ENCODE measurements around the gene PTAFR.

PTAFR gene

GRCh38 chr1:28190337-28190979 lies 14.0 kb upstream of the PTAFR start:
- Mint-ChIP-seq H3K4me3 (no peak overlapping the region), H3K27ac (no peak overlapping the region), H3K9me3 (ENCODE audit: low read depth) (no peaks in the 10 kb centered on the region), H3K27me3 (no peaks in the 10 kb centered on the region), H3K36me3 (peaks cover 10% of the 10 kb centered on the region), H3K4me1 (ENCODE audit: low read depth) (no peaks in the 10 kb centered on the region)

GRCh38 chr1:28185071-28185470 lies 8.6 kb upstream of the PTAFR start:
- Mint-ChIP-seq H3K27me3 (peaks cover 2% of the 10 kb centered on the region), H3K36me3 (peaks cover 7% of the 10 kb centered on the region), H3K4me3 (no peak overlapping the region), H3K9me3 (ENCODE audit: low read depth) (no peaks in the 10 kb centered on the region), H3K4me1 (ENCODE audit: low read depth) (peaks cover 9% of the 10 kb centered on the region), H3K27ac (no peak overlapping the region)

- H3K4me1 Mint-ChIP-seq (ENCODE audit: low read depth): peaks cover 9% of the 10 kb centered on the region
- no peak overlapping the region for H3K27ac Mint-ChIP-seq
Measured at GRCh38 chr1:28180306-28181305, 4.1 kb upstream of the PTAFR start.

GRCh38 chr1:28178690-28179485 lies 2.4 kb upstream of the PTAFR start:
- Mint-ChIP-seq H3K9me3 (ENCODE audit: low read depth) (no peaks in the 10 kb centered on the region), H3K27me3 (peaks cover 11% of the 10 kb centered on the region), H3K4me1 (ENCODE audit: low read depth) (peaks cover 11% of the 10 kb centered on the region), H3K36me3 (no peaks in the 10 kb centered on the region), H3K27ac (no peak overlapping the region), H3K4me3 (no peak overlapping the region)

More at GRCh38 chr1:28180306-28181305, 4.1 kb upstream of the PTAFR start:
- H3K36me3 Mint-ChIP-seq: peaks cover 3% of the 10 kb centered on the region
- H3K4me3 Mint-ChIP-seq: peak overlapping the region; percentile 4
- H3K27me3 Mint-ChIP-seq: peaks cover 6% of the 10 kb centered on the region
- H3K9me3 Mint-ChIP-seq (ENCODE audit: low read depth): no peaks in the 10 kb centered on the region

- Mint-ChIP-seq H3K4me1 (ENCODE audit: low read depth) (peaks cover 25% of the 10 kb centered on the region), H3K9me3 (ENCODE audit: low read depth) (no peaks in the 10 kb centered on the region), H3K4me3 (no peak overlapping the region), H3K36me3 (no peaks in the 10 kb centered on the region), H3K27ac (no peak overlapping the region), H3K27me3 (peaks cover 16% of the 10 kb centered on the region)
Measured at GRCh38 chr1:28175955-28176485, 470 bp downstream of the PTAFR start.

- H3K36me3 Mint-ChIP-seq: no peaks in the 10 kb centered on the region
Measured at GRCh38 chr1:28173980-28174297, 2.6 kb downstream of the PTAFR start.

GRCh38 chr1:28173151-28173979 lies 3.1 kb downstream of the PTAFR start:
- H3K4me1 Mint-ChIP-seq (ENCODE audit: low read depth): peaks cover 37% of the 10 kb centered on the region
- H3K9me3 Mint-ChIP-seq (ENCODE audit: low read depth): no peaks in the 10 kb centered on the region
- peaks cover 14% of the 10 kb centered on the region for H3K27me3 Mint-ChIP-seq
- no peak overlapping the region for H3K27ac Mint-ChIP-seq
- H3K4me3 Mint-ChIP-seq: no peak overlapping the region
- no peaks in the 10 kb centered on the region for H3K36me3 Mint-ChIP-seq

More at GRCh38 chr1:28173980-28174297, 2.6 kb downstream of the PTAFR start:
- Mint-ChIP-seq H3K9me3 (ENCODE audit: low read depth) (no peaks in the 10 kb centered on the region), H3K4me1 (ENCODE audit: low read depth) (peaks cover 31% of the 10 kb centered on the region), H3K27me3 (peaks cover 15% of the 10 kb centered on the region), H3K4me3 (no peak overlapping the region), H3K27ac (no peak overlapping the region)

GRCh38 chr1:28172713-28173150 lies 3.8 kb downstream of the PTAFR start:
- Mint-ChIP-seq H3K27me3 (peaks cover 14% of the 10 kb centered on the region), H3K4me1 (ENCODE audit: low read depth) (peaks cover 39% of the 10 kb centered on the region), H3K9me3 (ENCODE audit: low read depth) (no peaks in the 10 kb centered on the region), H3K27ac (peak overlapping the region; percentile 1), H3K36me3 (no peaks in the 10 kb centered on the region), H3K4me3 (no peak overlapping the region)

GRCh38 chr1:28171246-28171645 lies 5.2 kb downstream of the PTAFR start:
- Mint-ChIP-seq H3K4me1 (ENCODE audit: low read depth) (peaks cover 44% of the 10 kb centered on the region), H3K4me3 (no peak overlapping the region), H3K27me3 (peaks cover 12% of the 10 kb centered on the region), H3K27ac (no peak overlapping the region), H3K36me3 (no peaks in the 10 kb centered on the region), H3K9me3 (ENCODE audit: low read depth) (no peaks in the 10 kb centered on the region)

GRCh38 chr1:28170001-28170596 lies 6.4 kb downstream of the PTAFR start:
- Mint-ChIP-seq H3K9me3 (ENCODE audit: low read depth) (no peaks in the 10 kb centered on the region), H3K36me3 (no peaks in the 10 kb centered on the region), H3K4me3 (no peak overlapping the region), H3K27me3 (peaks cover 13% of the 10 kb centered on the region), H3K27ac (no peak overlapping the region), H3K4me1 (ENCODE audit: low read depth) (peaks cover 44% of the 10 kb centered on the region)

- Mint-ChIP-seq H3K27me3 (peaks cover 21% of the 10 kb centered on the region), H3K4me3 (no peak overlapping the region), H3K4me1 (ENCODE audit: low read depth) (peaks cover 10% of the 10 kb centered on the region), H3K9me3 (ENCODE audit: low read depth) (no peaks in the 10 kb centered on the region), H3K36me3 (peaks cover 8% of the 10 kb centered on the region), H3K27ac (no peak overlapping the region)
Measured at GRCh38 chr1:28163496-28164161, 12.9 kb downstream of the PTAFR start.

GRCh38 chr1:28162151-28162550 lies 14.3 kb downstream of the PTAFR start:
- peaks cover 23% of the 10 kb centered on the region for H3K27me3 Mint-ChIP-seq
- H3K27ac Mint-ChIP-seq: no peak overlapping the region
- peaks cover 8% of the 10 kb centered on the region for H3K36me3 Mint-ChIP-seq
- peaks cover 3% of the 10 kb centered on the region for H3K4me1 Mint-ChIP-seq (ENCODE audit: low read depth)
- H3K4me3 Mint-ChIP-seq: no peak overlapping the region
- H3K9me3 Mint-ChIP-seq (ENCODE audit: low read depth): no peaks in the 10 kb centered on the region

GRCh38 chr1:28161751-28162150 lies 14.7 kb downstream of the PTAFR start:
- peaks cover 8% of the 10 kb centered on the region for H3K36me3 Mint-ChIP-seq
- H3K9me3 Mint-ChIP-seq (ENCODE audit: low read depth): no peaks in the 10 kb centered on the region
- H3K27me3 Mint-ChIP-seq: peaks cover 23% of the 10 kb centered on the region
- no peak overlapping the region for H3K27ac Mint-ChIP-seq
- no peak overlapping the region for H3K4me3 Mint-ChIP-seq
- no peaks in the 10 kb centered on the region for H3K4me1 Mint-ChIP-seq (ENCODE audit: low read depth)

Data from activated naive CD8-positive, alpha-beta T cell (primary cell).